Activated naive CD8-positive, alpha-beta T cell treated with anti-CD3 and anti-CD28 coated beads, Interleukin-2, amount 50 U/mL, for 16 hours (primary cell): ENCODE results near the gene RPL36A.

Source experiments
- DNase-seq: peaks from one replicate; pipeline ENCODE4 v3.0.0-alpha.2; 2020; ENCODE audit warnings: low read depth, low spot score

The RPL36A gene

GRCh38 chrX:101390664-101391525, at the start of gene RPL36A:
Gene RPL36A, plus strand, starts transcription at chrX:101391011. Its CDS starts 33 bp downstream, at chrX:101391044.
- DNase-seq = peak; percentile 52

GRCh38 chrX:101347859-101348451, 42.9 kb upstream of the RPL36A start:
- no peak for DNase-seq

- peak; percentile 55 for DNase-seq
These were observed 42.2 kb upstream of the RPL36A start, which contains the start of gene TIMM8A for GRCh38 chrX:101348452-101349192. Gene TIMM8A, minus strand, starts transcription at chrX:101348742. Its CDS starts 78 bp downstream, at chrX:101348664.

- DNase-seq = no peak
These were observed 41.6 kb upstream of the RPL36A start for GRCh38 chrX:101349193-101349562.

GRCh38 chrX:101357166-101357795, 33.5 kb upstream of the RPL36A start:
- DNase-seq = no peak

GRCh38 chrX:101359966-101360365, 30.8 kb upstream of the RPL36A start:
- DNase-seq = no peak

- no peak for DNase-seq
These were observed 30.4 kb upstream of the RPL36A start for GRCh38 chrX:101360390-101360789.

- DNase-seq = no peak
These were observed 28.7 kb upstream of the RPL36A start for GRCh38 chrX:101362116-101362515.

- DNase-seq = no peak
These were observed 28.1 kb upstream of the RPL36A start for GRCh38 chrX:101362757-101363156.

GRCh38 chrX:101365301-101365795, 25.5 kb upstream of the RPL36A start:
- DNase-seq = no peak

- DNase-seq = no peak
These were observed 22.0 kb upstream of the RPL36A start for GRCh38 chrX:101368800-101369199.

- no peak for DNase-seq
These were observed 21.1 kb upstream of the RPL36A start for GRCh38 chrX:101369687-101370086.

- no peak for DNase-seq
These were observed 19.8 kb upstream of the RPL36A start for GRCh38 chrX:101370888-101371504.

- DNase-seq = no peak
These were observed 13.3 kb upstream of the RPL36A start for GRCh38 chrX:101377547-101377946.

- DNase-seq = no peak
These were observed 7.1 kb upstream of the RPL36A start for GRCh38 chrX:101383679-101384205.

GRCh38 chrX:101385026-101385684, 5.7 kb upstream of the RPL36A start:
- DNase-seq = no peak

- DNase-seq = no peak
These were observed 4.8 kb upstream of the RPL36A start, which contains the start of gene BTK for GRCh38 chrX:101385795-101386541. Gene BTK, minus strand, starts transcription at chrX:101386191. Its CDS starts 10,907 bp downstream, at chrX:101375284.

GRCh38 chrX:101386542-101386885, 4.3 kb upstream of the RPL36A start:
- DNase-seq = no peak

- DNase-seq = no peak
These were observed 2.2 kb upstream of the RPL36A start for GRCh38 chrX:101388604-101389003.

- DNase-seq = no peak
These were observed 1.0 kb downstream of the RPL36A start for GRCh38 chrX:101391831-101392230.
